GM12878 (cell line): ENCODE measurements around the gene PAIP2.

Source experiments
- CHD2 ChIP-seq: IDR thresholded peaks from 2 replicates; pipeline ENCODE4 v1.6.1; 2011; ENCODE audit warnings: low read depth, low read length, improper control_type of control experiment, borderline replicate concordance
- CHD4 ChIP-seq: fragments of 200-600 bp; sonication (generic); IDR thresholded peaks from 2 replicates; pipeline ENCODE4 v1.6.1; 2016; ENCODE audit warnings: mild to moderate bottlenecking
- EP300 ChIP-seq, 2 experiments: fragments of 150-350 bp in 1 of 2; IDR thresholded peaks; 2 replicates each; pipeline ENCODE4 v1.6.1; 2011 to 2012; ENCODE audit warnings: low read depth in 2 of 2, low read length in 2 of 2, borderline replicate concordance in 1 of 2, improper control_type of control experiment in 1 of 2, inconsistent platforms in 1 of 2; ENCODE audit not compliant: control insufficient read depth in 1 of 2
- EZH2 ChIP-seq: IDR thresholded peaks from 2 replicates; pipeline ENCODE4 v1.6.1; 2012; ENCODE audit warnings: low read depth, mild to moderate bottlenecking, control low read depth, inconsistent platforms, low read length, borderline replicate concordance; ENCODE audit not compliant: control insufficient read depth
- RFX5 ChIP-seq: IDR thresholded peaks from 2 replicates; pipeline ENCODE4 v1.6.1; 2011; ENCODE audit warnings: low read depth, low read length, improper control_type of control experiment
- TF ChIP-seq, protein P1 (sequence below), 3 experiments: IDR thresholded peaks in 2 of 3; conservative IDR thresholded peaks in 1 of 3; 2 replicates each; pipeline ENCODE4 v1.5.1; 2011; ENCODE audit warnings: low read depth in 3 of 3, low read length in 3 of 3, mild to moderate bottlenecking in 3 of 3, control low read depth in 2 of 3, moderate library complexity in 2 of 3, inconsistent platforms in 1 of 3, mixed read lengths in 1 of 3; ENCODE audit not compliant: control insufficient read depth in 2 of 3, insufficient read depth in 1 of 3; ENCODE audit errors: extremely low read depth in 1 of 3
- TF ChIP-seq, protein P2 (sequence below): IDR thresholded peaks from 2 replicates; pipeline ENCODE4 v1.6.1; 2012; ENCODE audit warnings: low read depth, low read length, improper control_type of control experiment
- TF ChIP-seq, protein P3 (sequence below): IDR thresholded peaks from 2 replicates; pipeline ENCODE4 v1.6.1; 2012; ENCODE audit warnings: low read depth, low read length, improper control_type of control experiment
- TF ChIP-seq, protein P4 (sequence below): fragments of 450-650 bp; IDR thresholded peaks from 2 replicates; pipeline ENCODE4 v1.6.1; 2016; ENCODE audit warnings: mild to moderate bottlenecking

DNA sequence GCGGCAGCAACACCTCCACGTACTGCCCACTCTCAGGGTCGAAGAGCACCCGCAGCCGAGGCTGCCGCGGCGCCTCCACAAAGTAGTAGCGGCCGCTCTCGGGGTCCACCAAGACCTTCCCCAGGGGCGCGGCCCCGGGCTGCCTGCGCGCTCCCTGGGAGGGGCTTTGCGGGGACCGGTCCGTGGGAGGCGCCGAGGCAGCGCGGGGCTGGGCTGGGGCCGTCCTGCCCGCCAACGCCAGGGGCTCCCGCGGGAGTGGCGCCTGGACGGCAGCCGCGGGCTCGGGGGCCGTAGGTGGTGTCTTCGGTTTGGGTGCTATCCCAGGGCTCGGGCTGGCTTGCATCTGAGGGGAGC is 50.6 kb downstream of the PAIP2 start:
- TF ChIP-seq, protein P1, sequence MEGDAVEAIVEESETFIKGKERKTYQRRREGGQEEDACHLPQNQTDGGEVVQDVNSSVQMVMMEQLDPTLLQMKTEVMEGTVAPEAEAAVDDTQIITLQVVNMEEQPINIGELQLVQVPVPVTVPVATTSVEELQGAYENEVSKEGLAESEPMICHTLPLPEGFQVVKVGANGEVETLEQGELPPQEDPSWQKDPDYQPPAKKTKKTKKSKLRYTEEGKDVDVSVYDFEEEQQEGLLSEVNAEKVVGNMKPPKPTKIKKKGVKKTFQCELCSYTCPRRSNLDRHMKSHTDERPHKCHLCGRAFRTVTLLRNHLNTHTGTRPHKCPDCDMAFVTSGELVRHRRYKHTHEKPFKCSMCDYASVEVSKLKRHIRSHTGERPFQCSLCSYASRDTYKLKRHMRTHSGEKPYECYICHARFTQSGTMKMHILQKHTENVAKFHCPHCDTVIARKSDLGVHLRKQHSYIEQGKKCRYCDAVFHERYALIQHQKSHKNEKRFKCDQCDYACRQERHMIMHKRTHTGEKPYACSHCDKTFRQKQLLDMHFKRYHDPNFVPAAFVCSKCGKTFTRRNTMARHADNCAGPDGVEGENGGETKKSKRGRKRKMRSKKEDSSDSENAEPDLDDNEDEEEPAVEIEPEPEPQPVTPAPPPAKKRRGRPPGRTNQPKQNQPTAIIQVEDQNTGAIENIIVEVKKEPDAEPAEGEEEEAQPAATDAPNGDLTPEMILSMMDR (IDR thresholded peaks at IDR 0.05 in 2 of 3, conservative IDR thresholded peaks at IDR 0.05 in 1 of 3; ENCODE audit: control insufficient read depth in 2 of 3, extremely low read depth in 1 of 3, insufficient read depth in 1 of 3, low read depth in 3 of 3, low read length in 3 of 3) = no peak
- no peak for TF ChIP-seq EZH2
- TF ChIP-seq, protein P2, sequence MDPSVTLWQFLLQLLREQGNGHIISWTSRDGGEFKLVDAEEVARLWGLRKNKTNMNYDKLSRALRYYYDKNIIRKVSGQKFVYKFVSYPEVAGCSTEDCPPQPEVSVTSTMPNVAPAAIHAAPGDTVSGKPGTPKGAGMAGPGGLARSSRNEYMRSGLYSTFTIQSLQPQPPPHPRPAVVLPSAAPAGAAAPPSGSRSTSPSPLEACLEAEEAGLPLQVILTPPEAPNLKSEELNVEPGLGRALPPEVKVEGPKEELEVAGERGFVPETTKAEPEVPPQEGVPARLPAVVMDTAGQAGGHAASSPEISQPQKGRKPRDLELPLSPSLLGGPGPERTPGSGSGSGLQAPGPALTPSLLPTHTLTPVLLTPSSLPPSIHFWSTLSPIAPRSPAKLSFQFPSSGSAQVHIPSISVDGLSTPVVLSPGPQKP = no peak
- TF ChIP-seq CHD4 = no peak
- TF ChIP-seq CHD2 = no peak
- TF ChIP-seq, protein P3, sequence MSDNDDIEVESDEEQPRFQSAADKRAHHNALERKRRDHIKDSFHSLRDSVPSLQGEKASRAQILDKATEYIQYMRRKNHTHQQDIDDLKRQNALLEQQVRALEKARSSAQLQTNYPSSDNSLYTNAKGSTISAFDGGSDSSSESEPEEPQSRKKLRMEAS = no peak
- no peak; the same call in 1 of the 2 replicates for TF ChIP-seq RFX5
- no peak for TF ChIP-seq EP300 (IDR thresholded peaks at IDR 0.05; ENCODE audit: borderline replicate concordance in 1 of 2, control insufficient read depth in 1 of 2, low read depth in 2 of 2, low read length in 2 of 2)
- TF ChIP-seq, protein P4, sequence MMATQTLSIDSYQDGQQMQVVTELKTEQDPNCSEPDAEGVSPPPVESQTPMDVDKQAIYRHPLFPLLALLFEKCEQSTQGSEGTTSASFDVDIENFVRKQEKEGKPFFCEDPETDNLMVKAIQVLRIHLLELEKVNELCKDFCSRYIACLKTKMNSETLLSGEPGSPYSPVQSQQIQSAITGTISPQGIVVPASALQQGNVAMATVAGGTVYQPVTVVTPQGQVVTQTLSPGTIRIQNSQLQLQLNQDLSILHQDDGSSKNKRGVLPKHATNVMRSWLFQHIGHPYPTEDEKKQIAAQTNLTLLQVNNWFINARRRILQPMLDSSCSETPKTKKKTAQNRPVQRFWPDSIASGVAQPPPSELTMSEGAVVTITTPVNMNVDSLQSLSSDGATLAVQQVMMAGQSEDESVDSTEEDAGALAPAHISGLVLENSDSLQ = no peak
